Measurements from ENCODE around the gene ATP6V1E1.

ATP6V1E1 gene

GRCh38 chr22:17586831-17587440 is 41.6 kb downstream of the ATP6V1E1 start:
- DNase-seq (ENCODE audit: extremely low read depth, insufficient read length) = no peak
- Histone ChIP-seq H3K36me3 (ENCODE audit: control insufficient read depth, insufficient read depth, low read length) (peaks cover 12% of the 10 kb centered on the region), H3K4me3 (replicated peaks; ENCODE audit: low read depth, low read length) (no peak overlapping the region)

GRCh38 chr22:17583151-17583550 is 45.4 kb downstream of the ATP6V1E1 start:
- no peak for TF ChIP-seq CTCF (IDR thresholded peaks at IDR 0.05; ENCODE audit: insufficient read depth, low read length, poor library complexity, severe bottlenecking)
- H3K36me3 ChIP-seq (ENCODE audit: control insufficient read depth, insufficient read depth, low read length) = no peaks in the 10 kb centered on the region
- no peak for DNase-seq (ENCODE audit: extremely low read depth, insufficient read length)
- H3K4me3 ChIP-seq (replicated peaks; ENCODE audit: low read depth, low read length) = no peak overlapping the region
- H3K27me3 ChIP-seq (replicated peaks; ENCODE audit: control insufficient read depth, insufficient read depth, low read length) = no peaks in the 10 kb centered on the region

More at GRCh38 chr22:17586831-17587440, 41.6 kb downstream of the ATP6V1E1 start:
- TF ChIP-seq CTCF (IDR thresholded peaks at IDR 0.05; ENCODE audit: insufficient read depth, low read length, poor library complexity, severe bottlenecking) = no peak
- no peaks in the 10 kb centered on the region for H3K27me3 ChIP-seq (replicated peaks; ENCODE audit: control insufficient read depth, insufficient read depth, low read length)

- no peak for TF ChIP-seq CTCF (IDR thresholded peaks at IDR 0.05; ENCODE audit: insufficient read depth, low read length, poor library complexity, severe bottlenecking)
Observed at GRCh38 chr22:17581631-17582030, 46.9 kb downstream of the ATP6V1E1 start.

GRCh38 chr22:17581056-17581455 is 47.5 kb downstream of the ATP6V1E1 start:
- Histone ChIP-seq H3K27me3 (replicated peaks; ENCODE audit: control insufficient read depth, insufficient read depth, low read length) (no peaks in the 10 kb centered on the region), H3K4me3 (replicated peaks; ENCODE audit: low read depth, low read length) (no peak overlapping the region), H3K36me3 (ENCODE audit: control insufficient read depth, insufficient read depth, low read length) (no peaks in the 10 kb centered on the region)
- no peak for DNase-seq (ENCODE audit: extremely low read depth, insufficient read length)
- no peak for TF ChIP-seq CTCF (IDR thresholded peaks at IDR 0.05; ENCODE audit: insufficient read depth, low read length, poor library complexity, severe bottlenecking)

More at GRCh38 chr22:17581631-17582030, 46.9 kb downstream of the ATP6V1E1 start:
- no peaks in the 10 kb centered on the region for H3K36me3 ChIP-seq (ENCODE audit: control insufficient read depth, insufficient read depth, low read length)
- H3K4me3 ChIP-seq (replicated peaks; ENCODE audit: low read depth, low read length) = no peak overlapping the region
- no peaks in the 10 kb centered on the region for H3K27me3 ChIP-seq (replicated peaks; ENCODE audit: control insufficient read depth, insufficient read depth, low read length)
- no peak for DNase-seq (ENCODE audit: extremely low read depth, insufficient read length)

GRCh38 chr22:17580441-17581031 is 48.0 kb downstream of the ATP6V1E1 start:
- H3K27me3 ChIP-seq (replicated peaks; ENCODE audit: control insufficient read depth, insufficient read depth, low read length) = no peaks in the 10 kb centered on the region
- no peaks in the 10 kb centered on the region for H3K36me3 ChIP-seq (ENCODE audit: control insufficient read depth, insufficient read depth, low read length)
- no peak for DNase-seq (ENCODE audit: extremely low read depth, insufficient read length)
- H3K4me3 ChIP-seq (replicated peaks; ENCODE audit: low read depth, low read length) = no peak overlapping the region
- no peak for TF ChIP-seq CTCF (IDR thresholded peaks at IDR 0.05; ENCODE audit: insufficient read depth, low read length, poor library complexity, severe bottlenecking)

All from GM06990 (cell line).